ENCODE data around the gene ADAM10. TPM values are rescaled to one million over a fixed set of nuclear protein-coding genes. Genes with fewer than 3 reads are reported as not detected.

The ADAM10 gene
- total and polyA plus RNA-seq, 4 donors, result 11.6 to 115 (median 57.5) TPM

DNA sequence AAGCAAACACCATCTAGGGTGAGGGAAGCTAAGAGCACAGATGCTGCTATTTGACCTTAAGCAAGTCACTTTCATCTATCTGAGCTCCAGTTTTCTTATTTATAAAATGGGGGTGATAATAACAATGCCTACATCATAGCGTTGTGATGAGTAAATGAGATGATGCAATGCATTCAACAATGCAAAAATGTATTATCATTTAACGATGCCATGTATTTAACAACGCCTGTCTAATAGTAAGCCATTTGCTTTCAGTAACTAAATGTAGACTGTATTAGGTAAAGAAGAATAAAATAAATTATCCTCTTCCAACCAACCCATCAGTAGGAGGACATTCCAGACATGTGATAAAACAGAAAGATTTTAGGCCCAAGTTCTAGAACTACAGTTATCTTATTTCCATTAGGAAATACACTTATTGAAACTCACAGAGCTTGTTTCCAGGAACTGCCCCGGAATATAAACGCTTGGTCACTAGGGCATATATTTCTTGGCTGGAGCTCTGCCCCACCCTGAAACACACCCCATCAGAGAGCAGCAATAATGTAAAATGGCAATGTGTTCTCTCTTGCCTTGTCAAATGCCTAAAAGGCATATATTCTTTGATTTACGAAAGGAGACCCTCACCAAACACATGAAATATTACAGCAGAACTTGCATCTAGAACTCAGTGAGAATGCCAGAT lies 189.5 kb downstream of the ADAM10 start:
- 74 to 76% methylated on average over 6 of the region's 6 CpGs for WGBS, 2 donors
- no peaks in the 10 kb centered on the region for H3K9me3 ChIP-seq (ENCODE audit: control insufficient read depth, low read length)
- intact Hi-C loops (cut with DNase I), result no loop called here
- H3K4me1 ChIP-seq (ENCODE audit: control insufficient read depth in 1 of 2, insufficient read depth in 2 of 2, low read length in 2 of 2), result no peaks in the 10 kb centered on the region
- no peak for DNase-seq
- no peak overlapping the region for H3K4me3 ChIP-seq (ENCODE audit: low read length in 2 of 2)
- no peak for ATAC-seq (ENCODE audit: low FRiP score)
- peaks cover 0 to 1% of the 10 kb centered on the region in 2 donors for H3K27me3 ChIP-seq (ENCODE audit: control insufficient read depth in 1 of 2, insufficient read depth in 2 of 2, low read length in 1 of 2)
- H3K36me3 ChIP-seq (ENCODE audit: control insufficient read depth in 1 of 2, insufficient read depth in 2 of 2, low read length in 1 of 2), result no peaks in the 10 kb centered on the region
- no peak overlapping the region for H3K27ac ChIP-seq (ENCODE audit: low read depth in 1 of 2, low read length in 2 of 2)

DNA sequence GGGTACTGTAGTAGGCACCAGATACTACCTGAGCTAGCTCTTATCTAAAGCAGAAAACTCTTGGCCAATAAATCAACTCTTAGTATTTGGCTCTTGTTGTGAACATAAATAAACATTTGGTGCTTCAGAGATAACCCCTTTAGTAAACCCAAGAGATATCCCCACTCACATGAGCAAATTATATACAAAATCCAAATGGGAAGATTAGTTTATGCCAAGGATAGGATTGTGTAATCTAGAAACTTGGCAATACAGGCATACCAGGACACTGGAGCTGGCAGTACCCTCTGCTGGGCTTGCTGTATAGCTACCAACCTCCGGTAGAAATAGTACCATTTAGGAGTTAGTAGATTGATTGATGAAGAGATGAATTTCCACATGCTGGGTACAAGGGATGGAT lies 190.7 kb downstream of the ADAM10 start:
- Histone ChIP-seq H3K4me1 (ENCODE audit: control insufficient read depth in 1 of 2, insufficient read depth in 2 of 2, low read length in 2 of 2) (no peaks in the 10 kb centered on the region), H3K27me3 (ENCODE audit: control insufficient read depth in 1 of 2, insufficient read depth in 2 of 2, low read length in 1 of 2) (peaks cover 0 to 1% of the 10 kb centered on the region in 2 donors), H3K4me3 (ENCODE audit: low read length in 2 of 2) (no peak overlapping the region), H3K36me3 (ENCODE audit: control insufficient read depth in 1 of 2, insufficient read depth in 2 of 2, low read length in 1 of 2) (no peaks in the 10 kb centered on the region), H3K27ac (ENCODE audit: low read depth in 1 of 2, low read length in 2 of 2) (no peak overlapping the region), H3K9me3 (ENCODE audit: control insufficient read depth, low read length) (no peaks in the 10 kb centered on the region)
- WGBS, 2 donors, result 79 to 81% methylated on average over 1 of the region's 1 CpG
- intact Hi-C loops (cut with DNase I), result no loop called here
- DNase-seq, result no peak
- no peak for ATAC-seq (ENCODE audit: low FRiP score)

DNA sequence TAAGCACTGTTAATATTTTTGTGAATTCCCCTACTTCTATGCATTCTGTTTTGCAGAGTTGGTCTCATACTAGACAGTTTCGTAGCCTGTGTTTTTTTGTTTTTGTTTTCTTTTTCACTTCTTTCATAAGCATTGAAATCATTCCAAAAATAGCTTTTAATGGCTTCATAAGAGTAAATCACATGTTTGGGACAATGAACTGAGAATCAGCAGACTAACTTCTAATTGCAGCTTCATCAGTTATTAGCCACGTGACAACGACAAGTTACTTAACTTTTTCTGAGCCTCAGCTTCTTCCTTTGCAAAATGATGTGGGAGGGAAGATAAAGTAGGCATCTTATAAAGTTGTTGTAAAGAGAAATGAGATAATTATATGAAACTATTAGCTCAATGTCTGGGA lies 193.0 kb downstream of the ADAM10 start:
- H3K27ac ChIP-seq (ENCODE audit: low read depth in 1 of 2, low read length in 2 of 2), result no peak overlapping the region
- no peak overlapping the region for H3K4me3 ChIP-seq (ENCODE audit: low read length in 2 of 2)
- no peaks in the 10 kb centered on the region for H3K4me1 ChIP-seq (ENCODE audit: control insufficient read depth in 1 of 2, insufficient read depth in 2 of 2, low read length in 2 of 2)
- DNase-seq, result no peak
- intact Hi-C loops (cut with DNase I), result no loop called here
- no peaks in the 10 kb centered on the region for H3K36me3 ChIP-seq (ENCODE audit: control insufficient read depth in 1 of 2, insufficient read depth in 2 of 2, low read length in 1 of 2)
- WGBS, 2 donors, result 83% methylated on average over 3 of the region's 3 CpGs
- peaks cover 0 to 1% of the 10 kb centered on the region in 2 donors for H3K27me3 ChIP-seq (ENCODE audit: control insufficient read depth in 1 of 2, insufficient read depth in 2 of 2, low read length in 1 of 2)
- ATAC-seq (ENCODE audit: low FRiP score), result no peak
- H3K9me3 ChIP-seq (ENCODE audit: control insufficient read depth, low read length), result no peaks in the 10 kb centered on the region

DNA sequence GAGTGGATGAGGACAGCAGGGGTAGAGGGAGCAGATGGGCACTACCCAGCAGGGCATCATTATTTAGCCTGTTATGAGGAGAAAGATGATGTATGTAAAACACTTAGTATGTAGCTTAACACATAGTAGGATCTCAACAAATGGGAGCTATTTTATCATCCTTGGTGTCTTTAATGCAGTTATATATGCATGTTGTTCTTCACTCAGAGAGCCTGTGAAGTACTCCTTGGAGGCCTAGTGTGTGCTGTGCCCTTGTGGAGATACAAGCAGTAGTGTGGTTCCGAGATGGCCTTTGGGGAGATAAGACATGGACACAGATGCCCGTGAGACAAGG lies 193.5 kb downstream of the ADAM10 start:
- Histone ChIP-seq H3K4me3 (ENCODE audit: low read length in 2 of 2) (no peak overlapping the region), H3K9me3 (ENCODE audit: control insufficient read depth, low read length) (no peaks in the 10 kb centered on the region), H3K27me3 (ENCODE audit: control insufficient read depth in 1 of 2, insufficient read depth in 2 of 2, low read length in 1 of 2) (peaks cover 0 to 1% of the 10 kb centered on the region in 2 donors), H3K4me1 (ENCODE audit: control insufficient read depth in 1 of 2, insufficient read depth in 2 of 2, low read length in 2 of 2) (no peaks in the 10 kb centered on the region), H3K36me3 (ENCODE audit: control insufficient read depth in 1 of 2, insufficient read depth in 2 of 2, low read length in 1 of 2) (no peaks in the 10 kb centered on the region), H3K27ac (ENCODE audit: low read depth in 1 of 2, low read length in 2 of 2) (no peak overlapping the region)
- intact Hi-C loops (cut with DNase I), result no loop called here
- WGBS, 2 donors, result 82 to 90% methylated on average over 2 of the region's 2 CpGs
- ATAC-seq (ENCODE audit: low FRiP score) (no peak), DNase-seq (no peak)

DNA sequence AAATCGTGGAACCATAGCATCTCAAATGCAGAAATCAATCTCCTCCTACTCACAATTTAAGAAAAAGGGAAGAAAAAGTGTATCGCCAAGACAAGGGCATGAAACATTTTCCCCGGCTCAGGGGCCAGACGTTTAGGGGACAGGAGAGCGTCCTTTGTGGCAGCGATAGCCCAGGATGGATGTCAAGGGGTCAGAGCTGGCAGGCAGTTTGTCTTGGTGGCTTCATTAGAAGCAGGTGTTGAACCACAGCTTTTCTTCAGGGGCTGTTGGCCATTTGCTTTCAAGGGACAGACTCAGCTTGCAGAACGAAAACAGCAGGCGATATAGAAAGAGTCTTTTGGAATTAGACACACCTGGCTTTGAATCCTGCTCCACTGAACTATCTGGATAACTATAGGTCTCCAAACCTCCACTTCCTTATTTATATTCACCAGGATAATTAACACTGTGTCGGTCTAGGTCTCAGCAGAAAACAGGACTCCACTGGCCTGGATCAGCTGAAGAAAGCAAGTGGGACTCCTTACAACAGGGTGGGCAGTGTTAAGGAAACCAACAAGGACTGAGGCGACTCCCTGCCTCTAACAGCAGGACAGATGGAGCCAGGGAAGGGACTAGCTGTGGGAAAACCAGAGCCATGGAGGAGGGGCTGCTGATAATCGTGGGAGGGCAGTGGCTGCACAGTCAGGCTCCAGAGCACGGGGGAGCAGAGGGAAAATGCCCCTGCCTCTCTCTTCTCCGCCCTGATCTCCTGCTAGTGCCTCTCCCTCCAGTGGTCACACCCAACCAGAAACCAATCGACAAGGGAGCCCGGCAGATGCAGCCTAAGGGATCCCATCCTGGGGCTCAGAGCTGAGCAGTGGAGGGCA lies 194.1 kb downstream of the ADAM10 start:
- Histone ChIP-seq H3K36me3 (ENCODE audit: control insufficient read depth in 1 of 2, insufficient read depth in 2 of 2, low read length in 1 of 2) (no peaks in the 10 kb centered on the region), H3K27ac (ENCODE audit: low read depth in 1 of 2, low read length in 2 of 2) (no peak overlapping the region), H3K4me3 (ENCODE audit: low read length in 2 of 2) (no peak overlapping the region), H3K9me3 (ENCODE audit: control insufficient read depth, low read length) (no peaks in the 10 kb centered on the region), H3K4me1 (ENCODE audit: control insufficient read depth in 1 of 2, insufficient read depth in 2 of 2, low read length in 2 of 2) (no peaks in the 10 kb centered on the region), H3K27me3 (ENCODE audit: control insufficient read depth in 1 of 2, insufficient read depth in 2 of 2, low read length in 1 of 2) (peaks cover 0 to 1% of the 10 kb centered on the region in 2 donors)
- WGBS, 2 donors, result 70 to 77% methylated on average over 15 of the region's 15 CpGs
- no peak for ATAC-seq (ENCODE audit: low FRiP score)
- intact Hi-C loops (cut with DNase I), result no loop called here
- DNase-seq, result peak in 1 of 2 donors; percentile 53

DNA sequence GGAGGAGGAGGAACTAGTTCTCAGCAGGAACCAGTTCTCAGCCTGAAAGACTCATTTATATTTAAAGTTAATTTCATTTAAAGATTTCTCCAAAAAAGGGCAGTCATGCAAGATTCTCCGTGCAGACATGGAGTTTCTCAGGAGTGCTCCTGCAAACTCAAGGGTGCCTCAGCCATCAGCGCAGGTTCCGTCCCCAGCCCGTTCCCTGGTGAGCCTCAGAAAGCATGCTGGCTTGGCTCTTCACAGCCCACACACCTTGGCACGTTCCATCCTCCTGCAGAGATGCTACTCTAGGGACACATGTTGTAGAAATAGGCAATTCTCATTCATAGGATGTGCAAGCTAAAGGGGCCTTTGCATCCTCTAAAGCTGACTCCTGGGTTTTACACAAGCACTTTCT lies 194.7 kb downstream of the ADAM10 start:
- DNase-seq, result peak in 1 of 2 donors; percentile 62
- Histone ChIP-seq H3K27ac (ENCODE audit: low read depth in 1 of 2, low read length in 2 of 2) (no peak overlapping the region), H3K9me3 (ENCODE audit: control insufficient read depth, low read length) (no peaks in the 10 kb centered on the region), H3K4me1 (ENCODE audit: control insufficient read depth in 1 of 2, insufficient read depth in 2 of 2, low read length in 2 of 2) (no peaks in the 10 kb centered on the region), H3K27me3 (ENCODE audit: control insufficient read depth in 1 of 2, insufficient read depth in 2 of 2, low read length in 1 of 2) (peaks cover 0 to 1% of the 10 kb centered on the region in 2 donors), H3K36me3 (ENCODE audit: control insufficient read depth in 1 of 2, insufficient read depth in 2 of 2, low read length in 1 of 2) (no peaks in the 10 kb centered on the region), H3K4me3 (ENCODE audit: low read length in 2 of 2) (no peak overlapping the region)
- WGBS, 2 donors, result 84 to 93% methylated on average over 5 of the region's 5 CpGs
- no peak for ATAC-seq (ENCODE audit: low FRiP score)
- intact Hi-C loops (cut with DNase I), result no loop called here

DNA sequence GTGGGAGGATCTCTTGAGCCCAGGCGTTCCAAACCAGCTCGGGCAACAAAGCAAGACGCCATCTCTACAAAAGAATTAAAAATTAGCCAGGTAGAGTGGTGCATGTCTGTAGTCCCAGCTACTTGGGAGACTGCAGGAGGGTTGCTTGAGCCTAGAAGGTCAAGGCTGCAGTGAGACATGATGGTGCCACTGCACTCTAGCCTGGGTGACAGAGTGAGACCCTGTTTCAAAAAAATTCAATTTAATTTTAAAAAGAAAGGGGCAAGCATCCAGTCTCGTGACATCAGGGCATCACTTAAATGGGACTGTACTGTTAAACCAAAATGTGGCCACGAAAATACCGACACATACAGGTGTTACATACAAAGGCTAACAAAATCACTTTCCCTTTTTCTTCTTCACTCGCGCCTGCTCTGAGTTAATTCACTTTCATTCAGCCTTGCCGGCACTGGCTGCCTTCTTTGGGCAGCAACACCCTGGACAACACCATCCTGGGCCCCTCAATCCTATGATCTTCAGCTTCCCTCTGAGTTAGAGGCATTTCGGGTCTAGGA lies 196.1 kb downstream of the ADAM10 start:
- H3K9me3 ChIP-seq (ENCODE audit: control insufficient read depth, low read length), result no peaks in the 10 kb centered on the region
- H3K4me1 ChIP-seq (ENCODE audit: control insufficient read depth in 1 of 2, insufficient read depth in 2 of 2, low read length in 2 of 2), result no peaks in the 10 kb centered on the region
- H3K4me3 ChIP-seq (ENCODE audit: low read length in 2 of 2), result no peak overlapping the region
- DNase-seq (peak in 1 of 2 donors; percentile 3), ATAC-seq (ENCODE audit: low FRiP score) (no peak)
- H3K27ac ChIP-seq (ENCODE audit: low read depth in 1 of 2, low read length in 2 of 2), result no peak overlapping the region
- no peaks in the 10 kb centered on the region for H3K36me3 ChIP-seq (ENCODE audit: control insufficient read depth in 1 of 2, insufficient read depth in 2 of 2, low read length in 1 of 2)
- H3K27me3 ChIP-seq (ENCODE audit: control insufficient read depth in 1 of 2, insufficient read depth in 2 of 2, low read length in 1 of 2), result no peaks in the 10 kb centered on the region
- whole genome bisulfite sequencing, 2 donors, result 95 to 96% methylated on average over 10 of the region's 10 CpGs
- intact Hi-C loops (cut with DNase I), result no loop called here

DNA sequence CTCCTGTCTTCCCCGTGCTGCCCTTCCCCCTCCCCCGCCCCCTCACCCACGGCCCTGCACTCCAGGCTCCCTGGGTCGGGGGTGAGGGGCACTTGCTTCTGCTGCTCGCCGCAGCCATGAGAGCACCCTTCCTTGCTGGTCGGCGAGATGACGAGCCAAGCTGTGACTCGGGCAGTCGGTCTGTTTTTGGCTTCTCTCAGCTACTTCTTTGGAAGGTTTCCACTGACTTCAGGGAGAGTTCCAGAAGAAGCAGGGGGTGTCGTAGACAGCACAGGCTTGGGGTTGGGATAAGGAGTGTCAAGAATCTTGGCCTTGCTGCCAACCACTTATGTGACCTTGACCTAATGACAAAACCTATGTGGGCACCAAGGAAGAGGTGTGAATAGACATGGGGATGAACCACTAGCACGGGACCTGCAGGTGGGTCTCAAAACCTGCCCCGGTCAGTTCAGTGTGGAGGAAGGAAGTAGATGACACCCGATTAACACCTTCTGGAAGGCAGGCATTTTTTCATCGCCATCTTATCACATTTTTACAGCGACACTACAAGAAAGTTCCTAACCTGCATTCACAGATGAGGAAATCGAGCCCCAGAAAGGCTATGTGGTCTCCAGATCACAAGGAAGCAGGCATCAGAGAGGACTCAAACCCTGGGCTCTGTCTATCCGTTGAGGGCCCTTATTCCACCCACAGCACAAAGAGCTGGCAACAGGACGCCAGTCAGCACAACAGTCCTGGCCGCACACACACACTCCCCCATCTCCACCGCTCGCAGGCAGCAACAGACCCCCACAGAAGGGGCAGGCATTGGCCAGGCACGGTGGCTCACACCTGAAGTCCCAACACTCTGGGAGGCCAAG lies 196.8 kb downstream of the ADAM10 start:
- WGBS, 2 donors, result 62 to 67% methylated on average over 24 of the region's 24 CpGs
- ATAC-seq (ENCODE audit: low FRiP score) (peak; percentile 11), DNase-seq (peak in 1 of 2 donors; percentile 78)
- Histone ChIP-seq H3K27ac (ENCODE audit: low read depth in 1 of 2, low read length in 2 of 2) (no peak overlapping the region), H3K4me3 (ENCODE audit: low read length in 2 of 2) (no peak overlapping the region), H3K36me3 (ENCODE audit: control insufficient read depth in 1 of 2, insufficient read depth in 2 of 2, low read length in 1 of 2) (no peaks in the 10 kb centered on the region), H3K9me3 (ENCODE audit: control insufficient read depth, low read length) (no peaks in the 10 kb centered on the region), H3K27me3 (ENCODE audit: control insufficient read depth in 1 of 2, insufficient read depth in 2 of 2, low read length in 1 of 2) (no peaks in the 10 kb centered on the region), H3K4me1 (ENCODE audit: control insufficient read depth in 1 of 2, insufficient read depth in 2 of 2, low read length in 2 of 2) (no peaks in the 10 kb centered on the region)
- intact Hi-C loops (cut with DNase I), result no loop called here

All from aorta (tissue), 5 donors.